Muscle of back (tissue), 13 donors: ENCODE data around the gene SGSM1. TPM values are rescaled to one million over a fixed set of nuclear protein-coding genes. Genes with fewer than 3 reads are reported as not detected.

Experiments used
- DNase-seq, 3 donors: peaks; one replicate each; pipeline versions ENCODE4 v3.0.0 to v3.0.0-alpha.2; 2013
- long read RNA-seq, 9 donors: transcript quantifications; one replicate each; lab custom pipeline, GENCODE V29; 2026
- polyA plus RNA-seq, 10 donors: library from polyadenylated mRNA; unstranded; fragments of 120-200 nt; gene quantifications; one replicate each; pipeline ENCODE4 v1.2.1, GENCODE V29; 2013; ENCODE audit not compliant: insufficient read length in 10 of 10

The SGSM1 gene
- under 1 TPM; 0.09 to 0.63 (median 0.20) TPM for polyA plus RNA-seq
- long read RNA-seq, donor 1, result 0 reads
- long read RNA-seq, donor 2, result 0 reads
- long read RNA-seq, donor 3, result 0 reads
- long read RNA-seq, donor 4, result 0 reads
- long read RNA-seq, donor 5, result 0 reads
- long read RNA-seq, donor 6, result 0 reads
- long read RNA-seq, donor 7, result 0 reads
- long read RNA-seq, donor 8, result 0 reads
- long read RNA-seq, donor 9, result 0 reads

GRCh38 chr22:24805790-24806662 is at the start of gene SGSM1:
SGSM1 (plus strand) TSS chr22:24806211; CDS start chr22:24806326, 115 bp downstream.
- peak; percentile 33 to 82 (median 38) for DNase-seq

DNA sequence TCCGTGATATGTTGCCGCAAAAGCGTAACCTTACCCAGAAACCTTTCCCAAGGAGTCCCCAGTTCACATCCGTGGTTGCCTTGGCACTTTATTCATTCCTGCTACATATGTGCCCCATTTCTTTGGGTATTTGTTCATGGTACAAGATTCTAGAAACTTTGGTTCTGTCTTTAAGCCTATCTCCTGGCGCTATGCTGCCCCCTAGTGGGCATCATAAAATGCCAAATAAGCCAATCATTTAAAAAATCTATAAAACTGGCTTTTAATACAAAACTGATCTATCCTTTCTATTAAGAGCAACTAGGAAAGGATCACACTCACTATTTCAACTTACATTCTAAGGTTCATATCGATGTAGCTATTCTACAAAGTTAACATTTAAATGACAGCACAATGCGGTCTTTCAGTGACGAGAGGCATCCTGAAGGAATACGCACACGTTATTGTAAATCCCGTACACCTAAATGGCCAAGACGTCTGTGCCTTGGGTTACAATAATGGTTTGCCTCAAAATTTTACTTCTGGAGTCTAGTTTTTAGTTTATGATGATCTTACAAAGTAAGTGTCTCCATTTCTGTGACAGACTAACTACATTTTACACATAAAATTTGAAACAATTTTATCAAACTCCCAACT is 47.7 kb upstream of the SGSM1 start:
- peak; percentile 39 to 78 (median 69) for DNase-seq

DNA sequence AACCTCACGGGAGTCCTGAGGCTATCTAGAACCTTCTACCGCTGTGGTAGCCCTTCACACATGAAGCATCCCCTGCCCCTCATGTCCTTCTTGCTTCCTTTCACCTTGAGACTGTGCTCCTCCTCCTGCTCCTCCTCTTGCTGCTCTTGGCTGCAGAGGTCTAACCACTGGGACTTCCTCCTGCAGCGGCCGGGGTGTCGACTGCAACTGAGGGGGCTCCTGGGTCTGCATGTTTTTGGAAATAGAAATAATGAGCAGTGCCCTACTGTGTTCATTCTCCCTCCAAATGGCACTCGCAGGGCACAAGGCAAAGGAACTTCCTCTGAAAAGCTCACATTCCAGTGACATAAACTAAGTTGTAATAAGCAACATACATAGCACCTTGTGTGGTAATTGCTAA is 46.2 kb upstream of the SGSM1 start:
- no peak for DNase-seq

DNA sequence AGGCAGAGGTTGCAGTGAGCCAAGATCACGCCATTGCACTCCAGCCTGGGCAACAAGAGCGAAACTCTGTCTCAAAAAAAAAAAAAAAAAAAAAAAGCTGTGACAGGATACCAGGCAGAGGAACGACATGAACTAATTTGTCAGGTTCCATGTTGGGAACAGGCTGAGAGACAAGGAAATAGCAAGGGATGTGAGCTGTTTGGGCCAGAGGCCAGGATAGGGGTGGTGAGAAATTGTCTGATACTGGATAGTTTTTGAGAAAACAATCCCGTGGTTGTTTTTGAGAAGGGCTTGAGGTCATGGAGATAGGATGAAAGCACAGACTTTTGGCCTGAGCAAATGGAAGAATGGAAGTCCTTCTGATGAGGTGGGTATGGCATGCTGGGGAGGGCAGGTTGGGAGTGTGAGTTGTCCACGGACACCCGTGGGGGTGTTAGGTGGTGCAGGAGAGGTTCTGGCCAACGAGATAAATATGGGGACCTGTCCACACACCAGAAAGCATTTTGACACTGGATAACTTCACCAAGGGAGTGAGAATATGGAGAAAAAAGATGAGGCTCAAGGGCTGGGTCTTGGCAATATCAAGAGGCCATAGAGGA is 45.2 kb upstream of the SGSM1 start:
- DNase-seq, result no peak

DNA sequence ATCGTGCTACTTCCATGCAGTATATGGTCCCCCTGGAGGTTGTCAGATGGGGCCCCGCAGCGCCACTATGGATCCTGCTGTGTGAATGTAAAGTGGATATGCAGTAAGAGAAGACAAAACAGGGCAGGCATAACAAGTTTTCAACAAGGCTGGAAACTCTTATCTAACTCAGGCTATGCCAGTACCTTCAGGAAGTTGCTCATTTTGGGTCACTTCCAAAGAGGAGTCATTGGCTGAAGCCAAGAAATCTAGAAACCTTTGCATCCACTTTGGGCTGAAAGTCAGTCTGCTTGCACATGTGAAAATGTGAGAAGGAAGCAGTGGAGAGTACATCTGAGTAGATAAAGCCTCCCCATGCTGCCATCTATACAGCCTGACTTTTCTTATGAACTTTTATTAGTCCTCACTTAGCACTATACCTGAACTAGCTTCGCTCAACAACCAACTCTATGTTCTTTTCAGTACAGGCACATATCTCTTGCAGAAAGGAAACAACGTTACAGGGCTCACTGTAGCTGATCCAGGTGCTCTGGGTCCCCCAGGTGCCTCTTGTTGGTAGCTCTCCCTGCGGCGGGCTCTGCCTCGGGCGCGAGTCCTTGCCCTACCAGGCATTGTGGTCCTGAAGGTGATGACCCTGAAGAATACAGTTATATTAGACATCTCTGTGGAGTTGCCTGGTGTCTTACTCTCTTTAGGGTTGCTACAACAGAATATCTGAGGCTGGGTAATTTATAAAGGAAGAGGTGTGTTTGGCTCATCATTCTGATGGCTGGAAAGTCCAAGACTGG is 43.9 kb upstream of the SGSM1 start:
- no peak for DNase-seq

GRCh38 chr22:24763872-24764485 is 42.0 kb upstream of the SGSM1 start:
- no peak for DNase-seq

GRCh38 chr22:24765166-24765565 is 40.8 kb upstream of the SGSM1 start:
- peak in 2 of 3 donors; percentile 7 to 32 for DNase-seq

DNA sequence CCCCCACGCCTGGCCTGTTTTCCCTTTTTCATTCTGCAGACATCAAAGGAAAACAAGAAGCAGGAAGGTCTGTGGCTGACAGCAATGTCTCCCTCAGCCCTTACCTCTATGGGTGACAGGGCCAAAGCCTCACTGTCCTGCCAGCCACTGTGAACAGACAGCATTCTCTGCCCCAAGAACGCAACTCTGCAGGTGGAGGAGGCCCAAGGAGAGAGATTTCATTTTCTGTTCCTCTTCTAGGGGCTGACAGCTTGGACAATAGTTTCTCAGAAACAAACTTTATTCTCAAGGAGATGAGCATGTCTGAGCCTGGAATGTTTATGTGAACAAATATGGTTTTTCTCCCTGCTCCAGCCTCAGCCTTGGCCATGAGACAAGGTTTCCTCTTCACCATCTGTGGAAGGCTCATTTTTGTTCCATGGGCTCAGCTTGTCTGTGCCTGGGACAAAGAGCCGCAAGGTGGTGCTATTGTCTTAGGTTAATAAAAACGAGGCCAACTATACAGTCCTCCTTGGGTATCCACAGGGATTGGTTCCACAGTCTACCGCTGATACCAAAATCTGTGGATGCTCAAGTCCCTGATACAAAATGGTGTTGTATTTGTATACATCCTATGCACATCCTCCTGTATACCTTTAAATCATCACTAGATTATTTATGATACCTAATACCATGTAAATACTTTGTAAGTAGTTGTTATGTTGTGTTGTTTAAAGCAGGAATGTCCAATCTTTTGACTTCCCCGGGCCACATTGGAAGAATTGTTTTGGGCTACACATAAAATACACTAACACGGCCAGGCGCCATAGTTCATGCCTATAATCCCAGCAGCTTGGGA is 37.3 kb upstream of the SGSM1 start:
- peak; percentile 45 to 84 (median 67) for DNase-seq

- peak in 2 of 3 donors; percentile 11 to 52 for DNase-seq
Observed at GRCh38 chr22:24772493-24773220, 33.4 kb upstream of the SGSM1 start.

- DNase-seq, result no peak
Observed at GRCh38 chr22:24775769-24776492, 30.1 kb upstream of the SGSM1 start.

DNA sequence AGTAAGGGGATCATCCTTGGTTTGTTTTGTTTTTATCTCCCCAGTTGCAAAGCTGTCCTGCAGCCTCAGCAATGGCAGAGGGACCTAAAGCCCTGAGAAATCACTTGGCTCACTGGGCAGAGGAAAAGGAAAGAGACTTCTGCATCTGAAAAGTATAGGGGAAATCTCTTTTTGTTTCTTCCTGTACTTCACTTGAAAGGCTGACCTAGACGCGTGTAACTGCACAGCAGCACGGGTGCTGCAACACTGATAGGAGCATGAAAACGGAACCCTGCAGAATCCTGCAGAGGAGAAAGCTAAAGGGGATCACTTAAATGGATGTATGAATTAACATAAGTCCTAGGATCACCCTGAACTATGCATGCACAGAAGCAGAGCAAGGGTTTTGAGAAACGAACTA is 29.5 kb upstream of the SGSM1 start:
- no peak for DNase-seq

DNA sequence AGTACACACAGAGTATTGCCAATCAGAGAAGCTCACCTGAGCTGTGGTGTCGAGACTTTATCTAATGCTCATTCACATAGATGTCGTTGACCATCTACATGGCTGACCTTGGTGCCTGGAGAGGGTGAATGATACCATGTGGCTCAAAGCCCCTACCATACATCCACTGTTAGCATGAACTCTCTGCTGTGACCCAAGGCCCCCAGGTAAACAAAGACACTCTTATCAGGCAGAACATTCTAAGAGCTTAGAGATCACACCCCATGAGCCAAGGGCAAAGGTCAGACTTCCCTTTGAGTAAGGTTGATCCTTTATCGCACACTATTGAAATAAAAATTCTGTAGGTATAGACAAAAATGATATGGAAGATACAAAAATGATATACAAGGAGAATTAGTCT is 16.5 kb upstream of the SGSM1 start:
- DNase-seq, result no peak

DNA sequence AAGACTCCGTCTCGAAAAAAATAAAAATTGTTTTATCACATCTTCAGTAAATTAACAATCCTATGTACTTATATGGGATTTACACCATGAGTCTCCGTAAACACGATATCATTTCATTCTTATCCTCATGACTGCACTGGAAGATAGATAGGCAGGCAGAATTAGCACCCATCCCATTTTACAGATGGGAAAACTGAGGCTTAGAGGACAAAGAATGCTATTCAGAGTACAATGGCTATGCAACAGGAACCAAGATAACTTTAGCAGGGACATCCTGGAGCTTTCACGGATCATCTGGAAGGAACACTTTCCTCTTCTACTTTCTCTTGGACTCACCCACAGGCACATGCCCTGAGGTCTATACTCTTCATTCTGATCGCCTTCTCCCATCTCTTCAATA is 14.6 kb upstream of the SGSM1 start:
- no peak for DNase-seq

- DNase-seq, result no peak
Observed at GRCh38 chr22:24796056-24796455, 10.0 kb upstream of the SGSM1 start.

DNA sequence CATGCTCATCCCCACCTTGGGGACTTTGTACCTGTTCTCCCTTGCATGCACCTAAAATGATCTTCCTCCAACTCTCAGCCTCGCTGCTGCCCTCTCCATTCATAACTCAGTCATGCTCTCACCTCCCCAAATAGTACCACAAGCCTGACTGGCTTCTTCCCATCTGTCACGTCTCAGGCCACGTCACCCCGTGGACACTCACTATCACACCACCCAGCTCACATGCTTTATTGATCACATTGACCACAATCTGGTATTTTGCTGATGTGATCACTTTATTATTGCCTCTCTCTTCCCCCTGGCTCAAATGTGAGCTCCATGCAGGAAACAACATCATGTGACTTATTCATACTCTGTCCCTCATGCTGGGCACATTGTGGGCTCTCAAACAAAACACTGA is 9.2 kb upstream of the SGSM1 start:
- DNase-seq, result no peak

GRCh38 chr22:24801901-24802465 is 4.0 kb upstream of the SGSM1 start:
- DNase-seq, result no peak

GRCh38 chr22:24803064-24803542 is 2.9 kb upstream of the SGSM1 start:
- no peak for DNase-seq

DNA sequence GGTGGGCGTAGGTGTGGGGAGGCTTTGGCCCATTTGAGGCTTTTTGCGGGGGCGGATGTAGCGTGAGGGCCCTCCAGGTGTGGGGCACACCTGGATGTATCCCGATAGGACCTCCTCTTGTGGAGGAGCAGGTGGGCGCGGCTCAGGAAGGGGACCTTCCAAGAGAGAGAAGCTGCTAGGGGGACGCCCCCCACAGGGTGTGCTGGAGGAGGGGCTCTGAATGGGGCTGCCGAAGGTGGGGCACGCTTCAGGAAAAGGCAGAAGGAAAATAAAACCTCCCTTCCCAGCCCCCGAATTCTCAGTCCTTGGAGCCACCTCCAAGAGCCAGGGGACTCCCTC is 621 bp downstream of the SGSM1 start:
- DNase-seq, result no peak
